HG02610 (cell line): ENCODE data around the gene AK8.

Experiments used
- ATAC-seq: cut with Tn5 transposase; IDR thresholded peaks from one replicate; pipeline ENCODE4 v1.9.1; 2021; ENCODE audit warnings: mild to moderate bottlenecking, moderate library complexity; ENCODE audit not compliant: unreplicated experiment

The AK8 gene

DNA sequence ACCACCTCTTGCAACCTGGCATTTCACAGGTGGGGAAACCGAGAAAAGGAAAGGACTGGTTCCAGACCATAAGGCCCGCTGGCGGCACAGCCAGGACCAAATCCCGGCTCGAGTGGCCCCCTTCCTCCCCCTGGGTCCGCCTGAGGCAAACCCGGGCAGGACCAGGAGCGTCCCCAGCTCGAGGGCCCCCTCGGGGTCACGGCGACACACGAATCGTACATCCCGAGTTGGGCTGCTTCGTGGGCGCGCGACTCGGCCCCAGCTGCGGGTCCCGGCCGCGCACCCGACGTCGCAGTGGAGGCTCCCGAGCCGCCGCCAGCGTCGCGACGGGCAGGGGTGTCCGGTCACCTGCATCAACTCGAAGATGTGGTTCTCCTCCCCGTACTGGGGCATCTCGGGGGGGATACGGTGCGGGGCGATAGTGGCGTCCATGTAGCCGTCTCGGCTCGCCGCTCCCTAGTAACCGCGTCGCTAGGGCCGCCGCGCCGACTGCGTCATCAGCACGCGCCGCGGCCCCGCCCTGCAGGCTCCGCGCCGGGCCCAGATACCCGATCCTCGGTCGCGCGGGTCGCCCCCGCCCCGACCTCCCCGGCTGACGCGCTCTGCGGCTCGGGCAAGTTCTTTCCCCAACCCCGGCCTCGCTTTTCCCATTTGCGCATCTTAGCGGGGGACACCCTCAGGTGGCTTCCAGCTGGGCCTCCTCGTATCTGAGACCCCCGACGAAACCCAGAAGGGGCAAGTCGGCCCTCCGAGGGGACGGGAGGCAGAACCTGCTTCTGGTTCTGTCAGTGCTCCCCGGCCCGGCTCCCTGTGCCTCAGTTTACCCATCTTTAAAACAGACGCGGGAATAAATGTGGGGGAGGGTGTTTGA lies at the start of gene AK8:
Gene AK8, minus strand, starts transcription at position 461 of the 871 bp plus-strand sequence. Its CDS starts 29 bp downstream, at position 432.
- ATAC-seq = no peak

GRCh38 chr9:132927704-132928103 lies 49.6 kb upstream of the AK8 start:
- ATAC-seq = no peak

DNA sequence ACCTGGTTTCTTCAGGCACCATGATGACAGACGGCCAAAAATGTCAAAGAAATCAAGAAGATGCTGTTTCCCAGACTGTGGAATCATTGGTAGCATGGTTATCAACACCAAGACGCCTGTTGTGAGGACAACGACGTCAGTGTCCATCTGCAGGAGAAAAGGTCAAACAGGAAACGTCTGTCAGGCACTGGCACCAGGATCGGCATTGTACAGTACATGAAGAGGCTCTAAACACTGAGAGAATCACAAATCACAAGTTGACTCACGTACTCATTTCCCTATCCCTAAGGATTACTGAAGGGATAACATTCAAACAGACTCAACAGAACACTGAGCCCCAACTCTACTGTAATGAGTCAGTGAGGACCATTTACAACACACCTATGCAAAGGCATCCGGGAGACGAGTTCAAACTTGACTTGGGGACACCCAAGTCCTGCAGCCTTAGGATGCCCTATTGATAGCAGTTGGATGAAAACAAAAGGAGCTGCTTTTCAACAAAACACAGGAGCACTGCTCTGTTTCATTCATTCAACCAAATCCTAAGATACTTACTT lies 45.3 kb upstream of the AK8 start:
- ATAC-seq = no peak

DNA sequence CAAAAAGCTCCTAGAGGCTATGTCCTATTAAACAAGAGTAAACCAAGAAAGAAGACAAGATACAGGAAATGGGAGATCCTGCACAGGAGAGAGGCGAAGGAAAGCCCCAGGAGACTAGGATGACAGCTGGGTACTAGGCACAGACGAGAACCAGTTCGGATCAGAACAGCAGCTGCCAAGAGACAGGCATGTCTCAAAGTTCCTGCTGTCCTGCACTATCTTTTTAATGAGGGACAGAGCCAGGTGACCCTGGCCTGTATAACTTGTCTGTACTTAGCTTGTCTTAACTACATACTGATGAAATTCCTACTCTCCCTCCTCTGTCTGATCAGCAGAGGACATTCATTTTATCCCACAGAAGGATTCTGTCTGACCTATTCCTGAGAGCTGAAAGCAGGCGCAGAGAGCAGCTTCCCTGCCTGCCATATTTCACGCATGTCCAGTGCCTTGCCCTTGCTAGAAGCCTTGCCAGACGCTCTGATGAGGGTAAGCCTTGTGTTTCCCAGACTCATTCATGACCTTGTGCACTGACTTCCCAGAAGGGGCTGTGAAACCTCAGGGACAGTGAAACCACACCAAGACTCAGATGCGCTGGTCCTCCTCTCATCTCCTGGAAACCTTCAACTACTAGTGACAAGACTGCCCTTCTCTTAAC lies 41.7 kb upstream of the AK8 start:
- no peak for ATAC-seq

GRCh38 chr9:132914924-132915323 lies 36.8 kb upstream of the AK8 start:
- ATAC-seq = no peak

GRCh38 chr9:132912131-132912530 lies 34.0 kb upstream of the AK8 start:
- ATAC-seq = no peak

GRCh38 chr9:132910376-132910775 lies 32.3 kb upstream of the AK8 start:
- ATAC-seq = no peak

DNA sequence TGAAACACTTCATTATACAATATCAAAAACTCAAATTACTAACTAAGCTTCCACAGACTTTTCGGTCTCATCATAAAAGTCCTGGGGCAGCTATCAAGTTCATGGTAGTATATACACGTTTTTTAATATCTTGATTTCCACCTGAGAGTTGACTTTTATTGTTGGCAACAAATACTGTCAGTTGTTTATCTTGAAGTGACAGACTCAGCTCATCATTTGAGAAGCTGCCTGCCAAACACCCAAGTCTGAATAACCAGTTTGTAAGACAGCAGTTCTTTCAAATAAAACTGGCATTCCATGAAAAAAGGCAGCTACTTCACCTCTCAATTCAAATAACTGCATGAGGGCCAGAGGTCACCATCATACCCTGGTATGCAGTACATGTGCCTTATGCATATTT lies 31.2 kb upstream of the AK8 start:
- no peak for ATAC-seq

GRCh38 chr9:132908635-132909034 lies 30.6 kb upstream of the AK8 start:
- no peak for ATAC-seq

- no peak for ATAC-seq
These were observed 27.6 kb upstream of the AK8 start for GRCh38 chr9:132905726-132906125.

- ATAC-seq = no peak
These were observed 25.7 kb upstream of the AK8 start for GRCh38 chr9:132903574-132904492.

DNA sequence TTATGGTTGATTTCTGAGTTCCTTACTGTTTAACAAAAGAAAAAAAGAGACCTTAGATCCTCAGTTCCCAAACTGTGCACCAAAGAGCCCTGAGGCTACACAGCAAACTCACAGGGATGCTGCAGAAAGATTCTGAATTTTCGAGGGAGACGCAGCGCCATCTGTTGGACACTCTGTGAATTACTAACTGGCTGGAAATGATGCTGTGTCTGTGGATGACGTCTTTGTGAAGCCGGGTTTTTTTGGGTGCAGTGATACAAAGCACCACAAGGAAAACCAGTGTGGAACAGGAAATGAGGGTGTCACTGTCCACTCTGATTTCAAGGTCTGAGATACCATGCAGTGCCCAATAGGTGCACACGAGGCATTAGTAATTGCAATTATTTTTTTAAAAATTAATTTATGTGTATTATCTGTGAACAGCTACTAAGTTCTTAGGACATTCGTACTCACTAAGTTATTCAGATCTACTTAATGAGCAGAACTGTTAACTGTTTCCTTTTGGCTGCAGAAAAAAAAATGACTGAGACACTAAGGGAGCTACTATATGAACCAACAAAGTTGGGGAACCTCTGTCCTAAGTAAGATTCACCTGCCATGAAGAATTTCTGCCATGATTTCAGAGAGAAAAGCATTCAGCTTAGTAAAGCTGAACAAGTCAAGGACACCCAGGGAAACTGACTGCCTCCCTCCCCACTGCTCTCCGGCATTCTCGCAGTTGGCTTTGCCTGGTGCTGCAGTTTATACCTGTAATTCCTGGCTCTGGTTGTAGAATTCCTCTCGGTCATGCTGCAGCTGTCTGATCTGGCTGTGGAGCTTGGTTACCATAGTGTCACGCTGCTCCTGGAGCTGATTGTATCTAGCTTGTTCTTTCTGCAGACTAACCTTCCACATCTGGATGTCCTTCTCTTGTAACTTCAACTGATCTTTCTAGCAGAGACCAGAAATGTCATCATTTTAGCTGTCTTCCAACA lies 24.1 kb upstream of the AK8 start:
- peak; percentile 50 for ATAC-seq

DNA sequence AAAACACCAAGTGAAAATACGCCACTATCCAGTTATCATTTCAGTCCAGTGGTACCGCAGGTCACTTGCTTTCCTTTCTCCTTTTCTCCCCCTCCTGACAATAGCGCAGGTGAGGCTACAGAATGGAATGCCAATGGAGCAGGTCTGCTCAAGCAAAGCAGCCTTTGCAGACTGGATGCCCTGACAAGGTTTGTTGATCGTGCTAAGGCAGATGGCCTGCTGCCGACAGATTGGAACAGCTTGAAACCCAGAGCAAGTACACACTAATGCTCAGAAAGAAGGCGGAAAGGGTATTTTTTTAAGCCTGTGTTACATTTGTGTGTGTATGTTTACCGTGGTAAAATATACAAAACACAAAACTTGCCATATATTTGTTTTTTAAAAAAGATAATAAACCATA lies 20.0 kb upstream of the AK8 start:
- ATAC-seq = no peak

DNA sequence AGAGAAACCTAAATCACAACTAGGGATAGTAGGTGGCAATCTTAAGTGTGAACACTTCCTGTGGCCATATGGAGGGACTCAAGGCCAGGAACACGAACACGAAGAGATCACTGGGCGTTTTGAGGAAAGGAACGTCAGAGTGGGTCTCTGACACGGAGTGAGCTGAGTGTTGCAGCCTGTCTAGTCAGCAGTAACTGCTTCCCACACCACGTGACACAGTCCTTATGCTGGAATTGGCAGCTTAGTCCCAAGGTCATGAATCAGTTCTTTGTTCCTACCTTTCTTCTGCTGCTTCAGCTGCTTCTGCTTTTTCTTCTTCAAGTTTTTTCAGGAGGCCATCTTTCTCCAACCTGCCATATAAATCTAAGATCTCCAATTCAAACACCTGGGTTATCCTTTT lies 18.8 kb upstream of the AK8 start:
- no peak for ATAC-seq

DNA sequence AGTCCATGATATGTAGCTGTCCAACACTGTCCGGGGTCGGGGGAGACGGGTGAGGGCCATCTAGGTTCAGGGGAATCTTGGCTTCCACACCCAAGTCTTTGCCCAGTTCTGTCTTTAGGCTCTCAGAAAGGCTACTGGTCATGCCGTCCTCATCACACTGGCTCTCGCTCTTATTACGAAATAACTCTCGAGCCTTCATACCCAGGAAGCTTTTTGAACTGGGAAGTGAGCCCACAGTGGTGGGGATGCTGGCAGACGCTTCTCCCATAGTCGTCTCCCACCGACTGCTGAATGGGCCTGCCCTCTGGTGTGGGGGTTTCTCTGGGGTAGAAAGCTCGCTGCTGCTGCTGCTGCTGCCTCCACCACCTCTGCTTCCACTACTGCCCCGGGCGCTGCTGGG lies 18.2 kb upstream of the AK8 start:
- ATAC-seq = no peak

DNA sequence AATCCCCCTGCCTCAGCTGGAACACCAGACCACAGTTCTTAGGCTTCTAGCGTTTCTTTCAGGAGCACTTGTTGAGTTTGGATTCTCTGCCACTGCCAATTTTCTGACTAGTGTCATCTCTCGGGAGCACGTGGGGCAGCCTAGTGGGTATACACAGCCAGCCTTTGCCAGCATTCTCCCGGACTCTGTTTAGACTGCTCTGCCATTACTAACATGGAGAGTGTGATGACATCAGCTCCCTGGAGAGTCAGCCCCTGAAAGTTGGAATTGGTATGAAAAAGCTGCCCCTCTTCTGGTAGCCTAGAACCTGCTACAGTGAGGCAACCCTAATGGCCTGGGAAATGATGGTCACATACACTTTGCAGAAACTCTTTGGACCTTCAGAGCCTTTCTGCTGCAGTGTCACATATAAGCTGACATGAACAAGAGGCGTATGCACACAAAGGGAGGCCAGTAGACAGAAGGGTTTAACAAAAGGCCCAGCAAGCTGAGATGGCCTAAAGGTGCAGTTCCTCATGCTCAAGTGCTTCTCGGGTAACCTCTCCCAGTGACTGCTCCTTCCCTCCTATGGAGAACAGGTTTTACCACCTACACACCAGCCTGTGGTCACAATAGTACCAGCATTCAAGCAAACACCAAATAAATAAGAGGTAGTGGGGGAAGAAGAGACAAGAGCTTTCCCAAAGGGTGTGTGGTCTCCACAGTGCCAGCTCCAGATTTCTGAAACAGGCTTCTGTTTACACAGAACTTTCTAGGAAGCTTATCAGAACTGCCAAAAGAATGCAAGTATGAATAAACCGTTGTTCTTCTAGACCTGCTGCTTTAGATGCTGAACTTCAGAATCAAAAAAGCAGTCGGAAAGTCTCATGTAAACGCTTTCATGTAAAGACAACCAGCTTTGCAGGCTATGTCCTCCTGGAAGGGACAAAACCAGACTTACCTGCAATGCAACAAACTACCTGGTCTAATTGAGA lies 17.1 kb upstream of the AK8 start:
- no peak for ATAC-seq

DNA sequence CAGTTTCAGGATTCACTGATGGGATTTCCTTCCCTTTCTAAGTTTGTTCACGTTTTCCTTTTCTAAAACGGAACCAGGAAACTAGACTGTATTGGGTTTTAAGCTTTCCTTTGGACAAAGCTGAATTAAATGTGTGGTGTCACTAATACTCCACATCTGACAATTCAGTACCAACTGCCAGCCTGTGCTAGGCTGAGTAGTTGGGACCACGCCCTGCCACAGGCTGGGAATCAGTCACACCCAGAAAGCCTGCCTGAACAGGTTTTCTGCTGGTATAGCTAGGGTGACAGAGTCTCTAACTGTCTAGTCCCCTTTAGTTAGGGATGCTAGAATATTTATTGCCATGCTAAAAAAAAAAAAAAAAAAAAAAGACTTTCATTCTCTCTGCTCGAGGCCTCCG lies 16.3 kb upstream of the AK8 start:
- no peak for ATAC-seq

DNA sequence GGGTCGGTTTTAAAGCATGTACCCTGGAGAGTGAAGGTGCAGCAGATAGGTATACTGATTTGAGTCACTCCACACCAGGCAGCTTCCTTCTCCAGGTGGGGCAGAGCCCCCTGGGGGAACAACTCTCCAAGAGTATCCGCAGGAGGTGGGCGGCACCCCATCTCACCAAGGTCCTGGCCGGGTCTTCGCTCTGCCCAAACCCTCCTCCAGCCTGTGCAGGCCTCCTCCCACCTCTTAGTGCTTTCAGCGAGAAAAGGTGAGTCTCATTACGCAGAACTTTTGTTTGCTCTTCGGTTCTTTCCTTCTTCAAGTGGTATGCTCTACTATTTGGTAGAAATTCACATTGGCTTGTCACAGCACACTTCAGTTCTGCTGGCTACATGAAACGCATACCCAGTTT lies 14.3 kb upstream of the AK8 start:
- ATAC-seq = no peak

DNA sequence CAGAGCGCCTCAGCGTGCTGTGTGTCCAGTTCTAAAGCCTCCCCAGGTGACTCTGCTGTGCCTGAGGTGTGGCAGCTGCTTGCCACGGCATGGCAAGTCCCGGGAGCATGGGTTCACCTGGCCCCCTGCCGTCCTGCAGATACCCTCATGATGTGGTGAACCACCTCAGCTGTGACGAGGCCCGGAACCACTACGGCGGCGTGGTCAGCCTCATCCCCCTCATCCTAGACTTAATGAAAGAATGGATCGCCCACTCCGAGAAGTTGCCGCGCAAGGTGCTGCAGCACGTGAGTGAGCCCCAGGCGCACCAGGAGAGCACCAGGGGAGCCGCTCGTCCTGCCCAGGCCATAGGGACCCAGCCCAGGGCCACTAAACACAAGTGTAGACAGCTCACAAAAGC lies 10.1 kb upstream of the AK8 start:
- no peak for ATAC-seq
